Forelimb muscle (tissue), 1 donor: ENCODE data around the gene KLHL17. TPM values are rescaled to one million over a fixed set of nuclear protein-coding genes. Genes with fewer than 3 reads are reported as not detected.
"Not testable (repeated sequence)": the region's sequence is repeated elsewhere in the genome, so short reads cannot be mapped to it uniquely, and the experiment has no call there.

Experiments used
- DNase-seq: peaks from one replicate; pipeline ENCODE4 v3.0.0-alpha.2; 2013; ENCODE audit warnings: low read depth
- polyA plus RNA-seq: library from polyadenylated mRNA; unstranded; fragments of 120-200 nt; gene quantifications from one replicate; pipeline ENCODE4 v1.2.1, GENCODE V29; 2013; ENCODE audit not compliant: insufficient read length

KLHL17 gene
- polyA plus RNA-seq, 1 donor, result 6.3 TPM

DNA sequence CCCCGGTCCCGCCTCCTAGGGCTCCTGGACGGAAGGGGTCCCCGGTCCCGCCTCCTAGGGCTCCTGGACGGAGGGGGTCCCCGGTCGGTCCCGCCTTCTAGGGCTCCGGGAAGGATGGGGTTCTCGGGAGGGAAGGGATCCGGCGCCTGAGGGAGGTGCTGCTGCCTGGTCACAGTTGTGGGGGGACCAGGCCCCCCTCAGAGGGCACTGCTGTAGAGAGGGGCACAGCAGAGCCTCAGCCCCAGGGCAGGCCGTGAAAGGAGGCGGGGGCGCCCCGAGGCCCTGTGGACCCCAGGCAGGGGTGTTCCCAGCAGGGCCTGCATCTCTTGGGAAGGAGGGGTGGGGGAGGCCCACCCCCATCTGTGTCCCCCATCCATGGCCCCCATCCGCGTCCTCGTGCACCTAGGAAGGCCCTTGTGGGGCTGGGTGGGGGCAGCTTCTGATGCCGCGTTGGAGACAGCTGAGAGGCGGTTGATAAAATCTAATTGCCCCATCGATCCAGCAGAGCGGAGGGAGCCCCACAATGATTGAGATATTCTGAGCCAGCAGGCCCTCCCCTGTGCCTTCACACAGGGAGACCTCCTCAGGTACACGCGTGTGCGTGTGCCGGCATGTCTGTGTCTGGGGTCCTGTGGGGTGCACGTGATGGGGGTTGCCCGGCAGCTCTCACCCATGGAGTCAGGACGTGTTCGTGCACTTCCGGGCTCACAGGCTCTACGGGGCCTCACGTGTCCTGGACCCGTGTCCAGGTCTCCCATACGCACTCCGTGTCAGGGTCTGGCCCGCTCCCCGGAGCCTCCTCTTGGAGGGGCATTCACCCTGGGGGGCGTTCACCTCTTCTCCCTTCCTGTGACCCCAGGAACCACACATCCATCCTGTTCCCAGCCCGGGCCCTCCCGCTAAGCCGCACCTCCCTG lies 23.8 kb upstream of the KLHL17 start:
- DNase-seq, result no peak

DNA sequence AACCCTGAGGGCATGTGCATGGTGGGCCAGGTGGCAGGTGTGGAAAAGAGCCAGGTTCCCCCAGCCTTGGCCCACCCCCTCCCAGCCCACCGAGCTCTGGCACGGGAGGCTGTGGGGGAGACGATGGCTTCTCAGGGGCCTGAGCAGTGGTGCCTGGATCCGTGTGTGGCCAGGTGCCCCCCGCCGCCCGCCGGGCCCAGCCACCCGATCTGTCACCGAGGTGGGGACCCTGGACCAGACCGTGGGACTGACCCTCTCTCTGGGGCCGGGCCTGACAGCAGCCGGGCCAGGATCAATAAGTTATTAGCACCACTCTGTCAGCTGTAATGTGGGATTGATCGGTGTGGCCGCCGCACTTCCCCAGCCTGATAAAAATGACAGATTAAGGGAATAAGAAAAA lies 22.9 kb upstream of the KLHL17 start:
- no peak for DNase-seq

DNA sequence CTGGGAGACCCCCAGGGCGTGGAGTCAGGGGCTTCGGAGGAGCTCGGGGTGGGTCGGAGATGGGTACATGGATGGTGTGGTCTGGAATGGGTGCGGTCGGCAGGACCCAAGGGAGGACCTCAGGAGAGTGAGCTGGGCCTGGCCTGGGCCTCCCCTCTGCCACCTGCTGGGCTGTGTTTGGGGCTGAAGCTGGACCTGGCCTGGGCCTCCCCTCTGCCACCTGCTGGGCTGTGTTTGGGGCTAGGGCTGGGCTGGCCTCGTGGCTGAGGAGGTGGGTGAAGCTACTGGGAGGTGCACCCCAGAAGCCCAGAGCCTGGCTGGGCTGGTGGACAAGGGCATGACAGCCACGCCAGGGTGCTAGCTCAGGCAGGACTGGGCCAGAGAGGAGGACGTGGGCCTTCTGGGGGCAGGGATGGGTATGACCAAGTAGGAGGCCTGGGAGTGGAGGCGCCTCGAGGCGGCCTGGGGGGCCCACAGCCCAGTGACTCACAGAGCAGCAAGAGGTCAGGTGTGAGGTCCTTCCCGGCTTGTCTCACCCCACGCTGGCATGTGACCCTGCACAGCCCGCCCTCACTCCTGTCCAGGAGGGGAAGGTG lies 22.2 kb upstream of the KLHL17 start:
- DNase-seq, result no peak

DNA sequence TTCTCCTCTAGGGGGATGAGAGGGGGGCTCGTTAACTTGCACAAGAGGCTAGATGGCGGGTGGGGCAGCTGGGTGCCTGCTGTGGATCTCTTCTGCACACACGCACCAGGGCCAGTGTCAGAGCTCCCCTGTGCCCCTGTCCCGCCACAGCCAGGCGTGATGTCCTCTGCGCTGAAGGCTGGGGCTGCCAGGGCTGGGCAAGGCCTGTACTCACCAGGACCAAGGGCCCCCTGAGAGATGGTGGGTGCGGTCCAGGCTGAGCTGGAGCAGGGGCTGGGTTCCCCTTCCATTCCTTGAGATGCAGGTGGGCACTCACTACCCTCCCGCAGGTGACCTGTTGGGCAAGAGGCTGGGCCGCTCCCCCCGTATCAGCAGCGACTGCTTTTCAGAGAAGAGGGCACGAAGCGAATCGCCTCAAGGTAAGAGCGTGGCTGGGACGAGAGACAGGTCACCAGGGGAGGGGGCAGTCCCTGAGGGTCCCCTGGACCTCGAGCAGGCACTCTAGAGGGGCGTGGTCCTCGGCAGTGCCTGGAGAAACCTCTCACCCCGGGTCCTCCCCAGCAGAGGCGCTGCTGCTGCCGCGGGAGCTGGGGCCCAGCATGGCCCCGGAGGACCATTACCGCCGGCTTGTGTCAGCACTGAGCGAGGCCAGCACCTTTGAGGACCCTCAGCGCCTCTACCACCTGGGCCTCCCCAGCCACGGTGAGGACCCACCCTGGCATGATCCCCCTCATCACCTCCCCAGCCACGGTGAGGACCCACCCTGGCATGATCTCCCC lies 21.5 kb upstream of the KLHL17 start:
- no peak for DNase-seq

DNA sequence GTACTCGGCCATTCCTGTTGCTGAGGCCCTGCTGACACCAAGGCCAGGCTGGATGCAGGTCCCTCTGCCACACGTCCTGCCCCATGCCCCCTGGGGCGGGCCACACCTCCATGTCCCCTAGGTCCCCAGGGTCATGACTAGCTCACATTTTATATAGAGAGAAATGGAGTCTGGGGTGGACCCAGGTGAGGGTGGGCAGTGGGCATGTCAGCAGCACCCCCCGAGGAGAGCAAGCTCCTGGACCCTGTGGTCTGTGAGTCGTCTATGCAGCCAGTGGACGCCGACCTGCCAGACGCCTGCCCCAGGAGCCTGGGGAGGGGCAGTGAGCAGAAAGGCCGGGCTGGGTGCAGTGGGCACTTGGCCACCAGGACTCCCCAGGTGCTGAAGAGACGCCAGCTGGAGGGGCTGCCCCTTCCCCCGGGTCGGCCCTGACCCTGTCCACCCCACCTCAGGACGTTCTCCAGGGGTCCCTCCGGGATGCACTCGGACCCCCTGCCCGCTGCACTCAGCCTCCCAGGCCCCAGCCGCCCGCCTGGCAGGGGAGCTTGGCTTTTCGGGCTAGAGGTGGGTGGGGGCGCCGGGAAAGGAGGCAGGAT lies 20.8 kb upstream of the KLHL17 start:
- no peak for DNase-seq

DNA sequence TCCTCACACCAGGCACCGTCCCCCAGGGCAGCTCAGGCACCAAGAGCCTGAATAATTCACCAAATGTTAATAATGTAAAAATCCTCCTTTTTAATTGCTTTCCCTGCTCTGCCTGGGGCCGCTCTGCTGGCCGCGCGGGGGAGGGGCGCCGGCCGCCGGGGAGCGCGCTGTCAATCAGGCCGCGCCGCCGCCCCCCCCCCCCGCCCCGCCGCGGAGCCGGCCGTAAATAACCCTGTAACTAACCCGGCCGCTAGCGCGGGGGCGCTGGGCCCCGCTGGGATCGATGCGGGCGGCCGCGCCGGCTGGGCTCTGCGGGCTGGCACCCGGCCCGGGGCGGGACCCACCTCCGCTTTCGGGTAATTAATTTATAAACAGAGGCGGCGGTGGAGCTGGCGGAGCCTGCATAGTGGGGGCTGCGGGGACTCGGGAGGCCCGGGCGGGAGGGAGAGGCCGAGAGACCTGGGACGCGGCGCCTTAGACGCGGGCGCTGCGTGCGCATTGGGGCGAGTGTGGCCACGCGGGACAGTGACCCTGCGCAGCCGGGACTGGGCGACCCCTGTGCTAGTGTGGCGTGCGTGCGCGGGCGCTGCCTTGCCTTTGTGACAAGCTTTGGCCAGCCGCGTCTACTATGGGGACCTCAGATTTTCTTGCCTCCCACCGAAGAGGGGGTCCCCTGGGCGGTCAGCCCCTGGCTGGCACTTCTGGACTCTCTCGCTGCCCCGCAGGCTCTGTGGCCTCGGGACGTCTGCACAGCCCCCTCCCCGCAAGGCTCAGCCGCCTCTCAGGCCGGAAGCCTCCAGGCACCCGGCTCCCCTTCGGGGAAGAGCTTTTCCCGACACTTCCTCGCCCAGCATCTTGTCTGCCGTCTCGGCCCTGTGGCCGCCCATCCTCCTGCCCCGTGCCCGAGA lies 20.0 kb upstream of the KLHL17 start:
- no peak for DNase-seq

DNA sequence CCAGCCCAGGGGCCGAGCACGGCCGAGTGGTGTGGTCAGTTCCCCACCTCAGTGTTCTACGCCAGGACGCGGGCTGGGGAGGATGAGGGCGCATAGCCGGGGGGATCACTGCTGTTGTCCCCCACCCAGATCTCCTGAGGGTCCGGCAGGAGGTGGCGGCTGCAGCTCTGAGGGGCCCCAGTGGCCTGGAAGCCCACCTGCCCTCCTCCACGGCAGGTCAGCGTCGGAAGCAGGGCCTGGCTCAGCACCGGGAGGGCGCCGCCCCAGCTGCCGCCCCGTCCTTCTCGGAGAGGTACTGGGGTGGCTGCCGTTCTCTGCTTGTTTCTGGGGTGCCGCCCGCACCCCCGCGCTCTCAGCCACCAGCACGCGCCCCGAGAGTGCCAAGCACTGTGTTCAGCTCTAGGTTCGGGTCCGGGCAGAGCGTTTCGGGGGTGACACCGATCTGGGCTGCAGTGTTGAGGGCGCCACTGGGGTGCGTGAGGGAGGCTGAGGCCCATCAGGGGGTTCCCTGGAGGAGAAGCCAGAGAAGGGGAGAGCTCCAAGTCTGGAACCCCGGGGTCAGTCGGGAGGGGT lies 19.3 kb upstream of the KLHL17 start:
- DNase-seq, result no peak

DNA sequence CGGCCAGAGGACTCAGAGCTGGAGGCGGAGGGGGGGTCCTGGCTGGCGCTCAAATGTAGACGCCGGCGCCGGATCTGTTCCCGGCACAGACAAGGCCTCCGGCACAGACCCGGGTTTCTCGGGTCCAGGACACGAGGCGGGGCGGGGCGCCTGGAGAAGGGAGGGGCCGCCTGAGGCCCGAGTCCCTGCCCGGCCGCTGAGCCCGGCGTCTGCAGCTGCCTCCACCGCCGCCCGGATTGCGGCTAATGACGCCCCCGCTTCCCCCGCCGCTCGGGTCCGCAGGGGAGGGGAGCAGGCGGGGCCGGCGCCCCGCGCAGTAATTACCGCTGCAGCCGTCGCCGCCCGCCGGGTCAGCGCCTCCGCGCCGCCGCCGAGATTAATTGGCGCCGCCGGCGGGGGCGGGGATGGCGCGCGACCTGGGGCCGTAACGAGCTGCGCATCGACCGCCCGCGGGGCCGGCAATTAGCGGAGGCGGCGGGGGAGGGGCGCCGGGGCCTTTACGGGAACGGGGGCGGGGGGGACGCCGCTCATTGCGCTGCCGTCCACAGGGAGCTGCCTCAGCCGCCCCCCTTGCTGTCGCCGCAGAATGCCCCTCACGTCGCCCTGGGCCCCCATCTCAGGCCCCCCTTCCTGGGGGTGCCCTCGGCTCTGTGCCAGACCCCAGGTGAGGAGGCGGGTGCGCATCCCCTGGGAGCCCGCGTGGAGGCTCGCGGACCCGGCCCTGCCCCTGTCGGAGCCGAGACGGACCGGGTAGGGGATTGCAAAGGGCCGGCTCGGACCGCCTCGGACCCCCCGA lies 18.6 kb upstream of the KLHL17 start:
- DNase-seq, result peak; percentile 34

DNA sequence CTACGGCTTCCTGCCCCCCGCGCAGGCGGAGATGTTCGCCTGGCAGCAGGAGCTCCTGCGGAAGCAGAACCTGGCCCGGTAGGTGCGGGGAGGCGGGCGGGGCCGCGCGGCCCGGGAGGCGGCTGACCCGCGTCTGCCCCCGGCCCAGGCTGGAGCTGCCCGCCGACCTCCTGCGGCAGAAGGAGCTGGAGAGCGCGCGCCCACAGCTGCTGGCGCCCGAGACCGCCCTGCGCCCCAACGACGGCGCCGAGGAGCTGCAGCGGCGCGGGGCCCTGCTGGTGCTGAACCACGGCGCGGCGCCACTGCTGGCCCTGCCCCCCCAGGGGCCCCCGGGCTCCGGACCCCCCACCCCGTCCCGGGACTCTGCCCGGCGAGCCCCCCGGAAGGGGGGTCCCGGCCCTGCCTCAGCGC lies 18.0 kb upstream of the KLHL17 start:
- DNase-seq, result no peak

DNA sequence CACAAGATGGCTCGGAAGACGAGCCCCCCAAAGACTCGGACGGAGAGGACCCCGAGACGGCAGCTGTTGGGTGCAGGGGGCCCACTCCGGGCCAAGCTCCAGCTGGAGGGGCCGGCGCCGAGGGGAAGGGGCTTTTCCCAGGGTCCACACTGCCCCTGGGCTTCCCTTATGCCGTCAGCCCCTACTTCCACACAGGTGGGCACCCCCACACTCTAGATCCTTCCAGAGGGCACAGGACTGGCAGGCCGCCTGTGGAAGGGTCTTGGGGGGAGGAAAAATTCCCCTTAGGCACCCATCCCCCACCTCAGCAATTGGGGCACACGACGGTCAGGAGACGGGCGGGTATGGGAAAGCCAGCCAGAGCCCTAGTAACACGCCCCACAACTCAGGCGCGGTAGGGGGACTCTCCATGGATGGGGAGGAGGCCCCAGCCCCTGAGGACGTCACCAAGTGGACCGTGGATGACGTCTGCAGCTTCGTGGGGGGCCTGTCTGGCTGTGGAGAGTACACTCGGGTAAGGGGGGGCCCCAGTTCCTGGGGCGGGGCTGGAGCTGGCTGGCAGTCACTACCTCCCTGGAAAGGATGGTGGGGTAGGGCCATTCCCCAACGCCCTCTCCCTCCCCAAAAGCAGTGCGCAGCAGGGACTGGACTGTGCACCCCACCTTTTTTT lies 17.4 kb upstream of the KLHL17 start:
- DNase-seq, result no peak

DNA sequence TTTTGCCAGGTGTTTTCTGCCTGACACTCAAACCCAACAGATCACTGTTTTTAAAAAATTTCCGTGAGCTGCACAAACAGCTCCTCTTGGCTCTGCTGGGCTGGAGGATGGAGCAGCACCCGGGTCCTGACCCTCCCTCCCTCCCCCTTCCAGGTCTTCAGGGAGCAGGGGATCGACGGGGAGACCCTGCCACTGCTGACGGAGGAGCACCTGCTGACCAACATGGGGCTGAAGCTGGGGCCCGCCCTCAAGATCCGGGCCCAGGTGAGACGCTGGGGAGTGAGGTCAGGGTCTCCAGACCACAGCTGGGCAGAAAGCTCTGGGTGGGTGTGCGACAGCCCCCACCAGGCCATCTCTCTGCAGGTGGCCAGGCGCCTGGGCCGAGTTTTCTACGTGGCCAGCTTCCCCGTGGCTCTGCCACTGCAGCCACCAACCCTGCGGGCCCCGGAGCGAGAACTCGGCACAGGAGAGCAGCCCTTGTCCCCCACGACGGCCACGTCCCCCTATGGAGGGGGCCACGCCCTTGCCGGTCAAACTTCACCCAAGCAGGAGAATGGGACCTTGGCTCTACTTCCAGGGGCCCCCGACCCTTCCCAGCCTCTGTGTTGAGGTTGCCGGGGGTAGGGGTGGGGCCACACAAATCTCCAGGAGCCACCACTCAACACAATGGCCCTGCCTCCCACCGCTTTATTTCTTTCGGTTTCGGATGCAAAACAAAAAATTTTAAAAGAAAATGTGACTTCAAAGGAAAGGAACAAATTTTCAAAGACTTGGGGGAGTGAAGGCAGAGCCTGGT lies 16.6 kb upstream of the KLHL17 start:
- DNase-seq, result no peak

DNA sequence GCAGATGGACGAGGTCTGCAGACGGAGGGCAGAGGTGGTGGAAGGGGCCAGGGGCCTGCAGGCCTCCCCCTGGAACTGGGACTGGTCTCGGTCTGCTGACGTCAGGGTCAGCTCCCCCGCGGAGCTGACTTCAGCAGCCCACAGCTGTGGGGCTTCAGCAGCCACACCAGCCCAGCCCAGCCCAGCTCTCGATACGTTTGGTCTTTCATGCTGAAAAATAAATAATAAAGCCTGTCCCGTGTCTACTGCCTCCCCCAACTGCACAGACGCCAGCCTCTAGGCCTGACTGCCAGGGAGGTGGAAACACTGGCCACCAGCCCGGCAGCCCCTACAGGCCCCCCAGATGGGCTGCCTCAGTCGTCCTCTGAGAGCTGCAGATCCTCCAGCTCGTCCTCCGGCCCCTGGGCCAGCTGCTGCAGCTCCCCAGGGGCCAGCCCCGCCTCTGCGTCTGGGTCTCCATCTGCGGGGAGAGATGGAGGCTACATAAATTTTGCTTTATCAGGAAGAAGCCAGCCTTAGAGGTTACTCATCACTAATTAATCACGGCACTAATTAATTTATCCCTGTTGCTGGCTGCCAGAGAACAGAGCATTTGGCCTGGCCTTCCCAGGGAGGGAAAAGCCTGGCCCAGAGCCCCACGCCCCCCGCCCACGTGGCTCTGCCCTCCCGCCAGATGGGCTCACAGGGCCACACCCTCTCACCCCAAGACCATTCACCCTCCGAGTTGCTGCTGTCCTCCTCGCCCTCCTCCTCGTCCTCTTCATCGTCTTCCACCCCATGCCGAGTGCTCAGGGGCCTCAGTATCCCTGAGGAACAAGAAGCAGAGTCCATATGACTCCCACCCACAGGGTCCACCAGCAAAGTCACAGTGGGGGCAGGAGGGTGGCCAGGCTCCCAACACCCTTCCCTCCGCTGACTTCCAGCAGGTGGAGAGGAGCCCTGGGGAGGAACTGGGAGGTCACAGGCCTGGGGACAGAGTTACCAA lies 15.8 kb upstream of the KLHL17 start:
- DNase-seq, result no peak

DNA sequence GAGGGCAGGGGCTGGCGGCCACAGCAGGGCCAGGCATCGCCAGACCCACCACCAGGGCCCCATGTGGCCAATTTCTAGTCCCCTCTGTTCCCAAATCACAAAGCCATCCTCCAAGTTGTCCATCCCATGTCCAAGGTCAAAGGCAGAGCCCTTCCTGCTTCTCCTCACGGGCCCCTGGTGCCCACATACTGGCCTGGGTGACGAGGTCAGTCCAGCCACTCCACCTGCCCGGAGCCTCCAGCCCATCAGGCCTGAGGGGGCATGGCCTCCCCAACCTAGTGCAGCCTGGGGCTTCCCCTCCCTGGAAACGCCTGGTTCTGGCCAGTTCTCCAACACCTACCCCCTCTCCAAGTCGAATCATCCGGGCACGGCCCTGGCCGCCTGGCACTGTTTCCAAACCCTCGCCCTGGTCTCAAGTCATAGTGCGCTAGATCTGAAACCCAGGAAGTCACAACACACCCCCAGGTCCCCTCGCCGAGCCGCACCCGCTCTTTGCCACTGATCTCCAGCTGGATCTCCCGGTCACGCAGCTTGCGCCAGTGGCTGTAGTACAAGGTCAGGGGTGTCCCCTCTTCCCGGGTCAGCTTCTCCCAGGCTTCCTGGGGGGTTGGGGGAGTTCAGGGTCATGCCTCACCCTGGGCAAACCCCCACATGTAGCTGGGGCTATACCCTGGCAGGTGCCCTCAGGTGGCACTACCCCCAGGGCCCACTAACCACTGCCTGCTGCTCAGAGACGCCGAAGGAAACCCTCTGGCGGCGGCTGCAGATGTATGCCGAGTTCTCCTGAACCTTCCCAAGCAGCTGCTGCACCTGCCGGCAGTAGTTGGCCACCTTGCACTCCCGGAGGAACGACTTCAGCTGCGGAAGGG lies 14.5 kb upstream of the KLHL17 start:
- no peak for DNase-seq

DNA sequence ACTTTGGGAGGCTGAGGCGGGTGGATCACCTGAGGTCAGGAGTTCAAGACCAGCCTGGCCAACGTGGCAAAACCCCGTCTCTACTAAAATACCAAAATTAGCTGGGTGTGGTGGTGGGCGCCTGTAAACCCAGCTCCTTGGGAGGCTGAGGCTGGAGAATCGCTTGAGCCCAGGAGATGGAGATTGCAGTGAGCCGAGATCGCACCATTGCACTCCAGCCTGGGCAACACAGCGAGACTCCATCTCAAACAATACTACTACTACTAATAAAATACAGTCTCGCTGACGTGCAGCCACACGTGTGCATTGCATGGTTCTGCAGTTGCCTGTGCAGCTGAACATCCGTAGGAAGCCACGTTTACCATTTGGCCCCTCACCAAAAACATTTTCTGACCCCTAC lies 13.6 kb upstream of the KLHL17 start:
- not testable (repeated sequence) for DNase-seq

DNA sequence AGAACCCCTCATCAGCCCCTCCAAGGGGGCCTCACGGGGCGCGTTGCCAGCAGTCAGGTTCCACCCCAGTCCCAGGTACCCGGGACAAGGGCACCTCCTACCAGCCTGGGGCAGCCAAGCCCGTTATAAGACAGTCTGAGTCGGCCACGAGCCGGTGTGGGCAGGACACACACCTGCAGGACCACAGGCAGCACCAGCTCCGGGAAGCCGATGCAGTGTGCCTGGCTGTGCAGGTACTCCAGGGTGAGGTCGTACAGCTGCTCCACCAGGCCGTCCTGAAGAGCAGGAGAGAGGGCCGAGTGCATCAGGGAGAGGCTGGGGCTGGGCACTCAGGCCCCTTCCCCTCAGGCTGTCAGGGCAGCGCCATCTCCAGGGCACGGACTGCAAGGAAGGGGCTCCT lies 12.4 kb upstream of the KLHL17 start:
- DNase-seq, result no peak

DNA sequence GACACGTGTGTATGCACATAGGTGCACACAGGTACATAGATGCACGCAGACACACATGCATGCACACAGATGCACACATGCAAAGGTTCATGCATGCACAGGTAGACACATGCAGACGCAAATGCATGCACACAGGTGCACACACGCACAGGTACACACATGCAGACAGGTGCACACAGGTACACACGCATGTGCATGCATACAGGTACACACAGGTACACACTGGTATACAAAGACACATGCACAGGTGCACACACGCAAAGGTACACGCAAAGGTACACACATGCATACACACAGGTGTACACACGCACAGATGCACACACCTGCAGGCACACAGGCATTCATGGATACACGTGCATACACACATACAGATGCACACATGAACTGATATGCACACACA lies 10.1 kb upstream of the KLHL17 start:
- no peak for DNase-seq
